Astrocyte (in vitro differentiated cells and primary cell): ENCODE results near the gene NOX4. TPM values are rescaled to one million over a fixed set of nuclear protein-coding genes. Genes with fewer than 3 reads are reported as not detected.
"Not testable (repeated sequence)": the region's sequence is repeated elsewhere in the genome, so short reads cannot be mapped to it uniquely, and the experiment has no call there.

Experiments used
- DNase-seq: peaks from one replicate; pipeline ENCODE4 v3.0.0-alpha.2; 2010; ENCODE audit warnings: low read depth
- FAIRE-seq: peaks from 2 replicates; lab custom pipeline; 2011; peaks lifted over from hg19 to GRCh38; lab: Jason Lieb, UNC
- H2AFZ ChIP-seq: 2 replicates; pipeline ENCODE4 v1.6.0; 2012; ENCODE audit warnings: low read depth, low read length, inconsistent platforms
- H3K27ac ChIP-seq: 2 replicates; pipeline ENCODE4 v1.5.1; 2011; ENCODE audit warnings: low read depth, low read length, inconsistent platforms
- H3K27me3 ChIP-seq: 2 replicates; pipeline ENCODE4 v1.6.0; 2011; ENCODE audit warnings: low read length, inconsistent platforms; ENCODE audit not compliant: insufficient read depth
- H3K36me3 ChIP-seq: 2 replicates; pipeline ENCODE4 v1.5.1; 2011; ENCODE audit warnings: low read length, inconsistent platforms; ENCODE audit not compliant: insufficient read depth
- H3K4me1 ChIP-seq: 2 replicates; pipeline ENCODE4 v1.5.1; 2011; ENCODE audit warnings: low read length, inconsistent platforms; ENCODE audit not compliant: insufficient read depth
- H3K4me2 ChIP-seq: 2 replicates; pipeline ENCODE4 v1.6.0; 2012; ENCODE audit warnings: low read length, inconsistent platforms
- H3K4me3 ChIP-seq: 2 replicates; pipeline ENCODE4 v1.5.1; 2011; ENCODE audit warnings: low read depth, mild to moderate bottlenecking, low read length, inconsistent platforms; ENCODE audit not compliant: insufficient read depth
- H3K79me2 ChIP-seq: 2 replicates; pipeline ENCODE4 v1.6.0; 2012; ENCODE audit warnings: mild to moderate bottlenecking, low read length, inconsistent platforms; ENCODE audit not compliant: insufficient read depth
- H3K9ac ChIP-seq: 2 replicates; pipeline ENCODE4 v1.6.0; 2012; ENCODE audit warnings: mild to moderate bottlenecking, low read length, inconsistent platforms
- H3K9me3 ChIP-seq: 2 replicates; pipeline ENCODE4 v1.5.1; 2012; ENCODE audit warnings: low read depth, mild to moderate bottlenecking, low read length, inconsistent platforms; ENCODE audit not compliant: insufficient read depth
- H4K20me1 ChIP-seq: 2 replicates; pipeline ENCODE4 v1.6.0; 2012; ENCODE audit warnings: low read length, inconsistent platforms; ENCODE audit not compliant: insufficient read depth
- H3K27ac Mint-ChIP-seq: one replicate; pipeline ENCODE4 v1.8.0; 2021; ENCODE audit warnings: mild to moderate bottlenecking, mixed read lengths; ENCODE audit not compliant: unreplicated experiment
- H3K27me3 Mint-ChIP-seq: one replicate; pipeline ENCODE4 v1.8.0; 2021; ENCODE audit warnings: low read depth, mixed read lengths; ENCODE audit not compliant: unreplicated experiment
- H3K36me3 Mint-ChIP-seq: one replicate; pipeline ENCODE4 v1.8.0; 2021; ENCODE audit warnings: low read depth, mixed read lengths; ENCODE audit not compliant: unreplicated experiment
- H3K4me1 Mint-ChIP-seq: one replicate; pipeline ENCODE4 v1.8.0; 2021; ENCODE audit warnings: low read depth, mixed read lengths; ENCODE audit not compliant: unreplicated experiment
- H3K4me3 Mint-ChIP-seq: one replicate; pipeline ENCODE4 v1.8.0; 2021; ENCODE audit warnings: mild to moderate bottlenecking, moderate library complexity, mixed read lengths; ENCODE audit not compliant: unreplicated experiment
- H3K9me3 Mint-ChIP-seq: one replicate; pipeline ENCODE4 v1.8.0; 2021; ENCODE audit warnings: mild to moderate bottlenecking, mixed read lengths; ENCODE audit not compliant: unreplicated experiment
- CTCF ChIP-seq: IDR thresholded peaks from 2 replicates; pipeline ENCODE4 v1.5.1; 2011; ENCODE audit warnings: low read depth, mild to moderate bottlenecking, inconsistent platforms, low read length, moderate library complexity; ENCODE audit not compliant: insufficient read depth
- EZH2 ChIP-seq: IDR thresholded peaks from 2 replicates; pipeline ENCODE4 v1.6.1; 2012; ENCODE audit warnings: mild to moderate bottlenecking, low read length, inconsistent platforms; ENCODE audit not compliant: insufficient read depth
- total RNA-seq: library from RNA; stranded (reverse); gene quantifications from 2 replicates; pipeline ENCODE4 v1.2.1, GENCODE V29; 2021

The NOX4 gene
- total RNA-seq, 1 donor from 2014 or later = 36.5 TPM

GRCh38 chr11:89346601-89347000, 144.6 kb downstream of the NOX4 start:
- Mint-ChIP-seq H3K27ac (peak overlapping the region; percentile 66), H3K36me3 (peaks cover 7% of the 10 kb centered on the region), H3K27me3 (no peaks in the 10 kb centered on the region), H3K4me3 (no peak overlapping the region), H3K9me3 (no peaks in the 10 kb centered on the region), H3K4me1 (peaks cover 36% of the 10 kb centered on the region)
- DNase-seq (peak; percentile 44), FAIRE-seq (no peak)
- H3K27me3 ChIP-seq = no peaks in the 10 kb centered on the region
- no peaks in the 10 kb centered on the region for H4K20me1 ChIP-seq
- peaks cover 3% of the 10 kb centered on the region for H3K36me3 ChIP-seq
- no peak overlapping the region for H3K9ac ChIP-seq
- no peak overlapping the region for H3K27ac ChIP-seq
- H3K4me2 ChIP-seq = no peak overlapping the region
- H2AFZ ChIP-seq = no peak overlapping the region
- no peaks in the 10 kb centered on the region for H3K4me1 ChIP-seq
- no peaks in the 10 kb centered on the region for H3K79me2 ChIP-seq
- TF ChIP-seq CTCF = no peak
- no peak for TF ChIP-seq EZH2
- H3K4me3 ChIP-seq = no peak overlapping the region
- H3K9me3 ChIP-seq = no peaks in the 10 kb centered on the region

GRCh38 chr11:89342880-89343572, 148.1 kb downstream of the NOX4 start:
- H3K4me3 ChIP-seq, H3K9ac ChIP-seq, H3K27me3 Mint-ChIP-seq, H3K79me2 ChIP-seq, H3K36me3 ChIP-seq, H3K36me3 Mint-ChIP-seq, H3K27me3 ChIP-seq, H3K9me3 Mint-ChIP-seq, H2AFZ ChIP-seq, H3K4me2 ChIP-seq, FAIRE-seq, H3K4me1 ChIP-seq, H3K9me3 ChIP-seq, H4K20me1 ChIP-seq: not testable (repeated sequence)
- Mint-ChIP-seq H3K27ac (peak overlapping the region; percentile 77), H3K4me1 (peaks cover 37% of the 10 kb centered on the region), H3K4me3 (peak overlapping the region; percentile 70)
- peak; percentile 82 for DNase-seq
- peak overlapping the region; percentile 10 for H3K27ac ChIP-seq

GRCh38 chr11:89340450-89340849, 150.7 kb downstream of the NOX4 start:
- H3K27ac Mint-ChIP-seq = not testable (repeated sequence)

GRCh38 chr11:89338073-89338472, 153.1 kb downstream of the NOX4 start:
- H3K9me3 Mint-ChIP-seq, DNase-seq, H3K36me3 Mint-ChIP-seq, H3K27me3 ChIP-seq, H2AFZ ChIP-seq, H3K27me3 Mint-ChIP-seq, H4K20me1 ChIP-seq, H3K4me1 Mint-ChIP-seq, H3K27ac ChIP-seq, H3K79me2 ChIP-seq, H3K4me2 ChIP-seq, H3K4me3 ChIP-seq, FAIRE-seq, H3K9me3 ChIP-seq, H3K4me3 Mint-ChIP-seq, H3K4me1 ChIP-seq, H3K9ac ChIP-seq, H3K27ac Mint-ChIP-seq: not testable (repeated sequence)
- H3K36me3 ChIP-seq = peaks cover 13% of the 10 kb centered on the region

More at GRCh38 chr11:89340450-89340849, 150.7 kb downstream of the NOX4 start:
- not testable (repeated sequence) for H3K9me3 ChIP-seq, H3K4me1 ChIP-seq, H4K20me1 ChIP-seq, H3K9ac ChIP-seq, H3K36me3 Mint-ChIP-seq, H3K79me2 ChIP-seq, H2AFZ ChIP-seq, H3K4me3 Mint-ChIP-seq, H3K27me3 Mint-ChIP-seq, H3K4me2 ChIP-seq, H3K4me3 ChIP-seq, H3K27me3 ChIP-seq, H3K9me3 Mint-ChIP-seq
- DNase-seq (peak; percentile 76), FAIRE-seq (peak; percentile 73)
- peaks cover 21% of the 10 kb centered on the region for H3K4me1 Mint-ChIP-seq
- peaks cover 13% of the 10 kb centered on the region for H3K36me3 ChIP-seq
- H3K27ac ChIP-seq = peak overlapping the region; percentile 7

- not testable (repeated sequence) for H3K4me3 ChIP-seq, H3K36me3 Mint-ChIP-seq, H3K9me3 ChIP-seq, H4K20me1 ChIP-seq, H3K4me2 ChIP-seq, H3K9ac ChIP-seq, H3K4me1 ChIP-seq, H3K27ac Mint-ChIP-seq, H3K4me1 Mint-ChIP-seq, H3K79me2 ChIP-seq, H3K27me3 Mint-ChIP-seq, H3K27ac ChIP-seq, H2AFZ ChIP-seq, H3K27me3 ChIP-seq, H3K9me3 Mint-ChIP-seq, H3K4me3 Mint-ChIP-seq
- FAIRE-seq = peak; percentile 93
- H3K36me3 ChIP-seq = peaks cover 13% of the 10 kb centered on the region
- peak; percentile 82 for DNase-seq
Observed at GRCh38 chr11:89337100-89337650, 154.0 kb downstream of the NOX4 start.
